ENCODE measurements around the gene TDRD7. TPM values are rescaled to one million over a fixed set of nuclear protein-coding genes. Genes with fewer than 3 reads are reported as not detected.

TDRD7 gene
- polyA plus RNA-seq, 1 donor from 2014 or later = 9.7 TPM

GRCh38 chr9:97525451-97525850, 113.6 kb downstream of the TDRD7 start:
- no peaks in the 10 kb centered on the region for H3K36me3 ChIP-seq (ENCODE audit: insufficient read depth, low read length)
- H3K9ac ChIP-seq (ENCODE audit: low read length) = no peak overlapping the region
- H2AFZ ChIP-seq (ENCODE audit: low read depth, low read length) = no peak overlapping the region
- no peak overlapping the region for H3K4me3 ChIP-seq (ENCODE audit: low read length)
- H3K4me2 ChIP-seq (ENCODE audit: low read length) = no peak overlapping the region
- no peaks in the 10 kb centered on the region for H3K27me3 ChIP-seq (ENCODE audit: insufficient read depth, low read depth, low read length)
- TF ChIP-seq EZH2 (IDR thresholded peaks at IDR 0.05; ENCODE audit: borderline replicate concordance, insufficient read depth, low read length, poor library complexity, severe bottlenecking) (no peak), RAD21 (conservative IDR thresholded peaks at IDR 0.05) (no peak), MXI1 (conservative IDR thresholded peaks at IDR 0.05; ENCODE audit: poor library complexity, severe bottlenecking) (no peak), EP300 (conservative IDR thresholded peaks at IDR 0.05; ENCODE audit: poor library complexity, severe bottlenecking) (no peak), SMC3 (conservative IDR thresholded peaks at IDR 0.05; ENCODE audit: poor library complexity) (no peak), TAF1 (IDR thresholded peaks at IDR 0.05; ENCODE audit: low read depth) (no peak), POLR2AphosphoS5 (IDR thresholded peaks at IDR 0.05) (no peak)
- TF ChIP-seq, protein P1, sequence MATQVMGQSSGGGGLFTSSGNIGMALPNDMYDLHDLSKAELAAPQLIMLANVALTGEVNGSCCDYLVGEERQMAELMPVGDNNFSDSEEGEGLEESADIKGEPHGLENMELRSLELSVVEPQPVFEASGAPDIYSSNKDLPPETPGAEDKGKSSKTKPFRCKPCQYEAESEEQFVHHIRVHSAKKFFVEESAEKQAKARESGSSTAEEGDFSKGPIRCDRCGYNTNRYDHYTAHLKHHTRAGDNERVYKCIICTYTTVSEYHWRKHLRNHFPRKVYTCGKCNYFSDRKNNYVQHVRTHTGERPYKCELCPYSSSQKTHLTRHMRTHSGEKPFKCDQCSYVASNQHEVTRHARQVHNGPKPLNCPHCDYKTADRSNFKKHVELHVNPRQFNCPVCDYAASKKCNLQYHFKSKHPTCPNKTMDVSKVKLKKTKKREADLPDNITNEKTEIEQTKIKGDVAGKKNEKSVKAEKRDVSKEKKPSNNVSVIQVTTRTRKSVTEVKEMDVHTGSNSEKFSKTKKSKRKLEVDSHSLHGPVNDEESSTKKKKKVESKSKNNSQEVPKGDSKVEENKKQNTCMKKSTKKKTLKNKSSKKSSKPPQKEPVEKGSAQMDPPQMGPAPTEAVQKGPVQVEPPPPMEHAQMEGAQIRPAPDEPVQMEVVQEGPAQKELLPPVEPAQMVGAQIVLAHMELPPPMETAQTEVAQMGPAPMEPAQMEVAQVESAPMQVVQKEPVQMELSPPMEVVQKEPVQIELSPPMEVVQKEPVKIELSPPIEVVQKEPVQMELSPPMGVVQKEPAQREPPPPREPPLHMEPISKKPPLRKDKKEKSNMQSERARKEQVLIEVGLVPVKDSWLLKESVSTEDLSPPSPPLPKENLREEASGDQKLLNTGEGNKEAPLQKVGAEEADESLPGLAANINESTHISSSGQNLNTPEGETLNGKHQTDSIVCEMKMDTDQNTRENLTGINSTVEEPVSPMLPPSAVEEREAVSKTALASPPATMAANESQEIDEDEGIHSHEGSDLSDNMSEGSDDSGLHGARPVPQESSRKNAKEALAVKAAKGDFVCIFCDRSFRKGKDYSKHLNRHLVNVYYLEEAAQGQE (IDR thresholded peaks at IDR 0.05; ENCODE audit: borderline replicate concordance) = no peak
- TF ChIP-seq, protein P2, sequence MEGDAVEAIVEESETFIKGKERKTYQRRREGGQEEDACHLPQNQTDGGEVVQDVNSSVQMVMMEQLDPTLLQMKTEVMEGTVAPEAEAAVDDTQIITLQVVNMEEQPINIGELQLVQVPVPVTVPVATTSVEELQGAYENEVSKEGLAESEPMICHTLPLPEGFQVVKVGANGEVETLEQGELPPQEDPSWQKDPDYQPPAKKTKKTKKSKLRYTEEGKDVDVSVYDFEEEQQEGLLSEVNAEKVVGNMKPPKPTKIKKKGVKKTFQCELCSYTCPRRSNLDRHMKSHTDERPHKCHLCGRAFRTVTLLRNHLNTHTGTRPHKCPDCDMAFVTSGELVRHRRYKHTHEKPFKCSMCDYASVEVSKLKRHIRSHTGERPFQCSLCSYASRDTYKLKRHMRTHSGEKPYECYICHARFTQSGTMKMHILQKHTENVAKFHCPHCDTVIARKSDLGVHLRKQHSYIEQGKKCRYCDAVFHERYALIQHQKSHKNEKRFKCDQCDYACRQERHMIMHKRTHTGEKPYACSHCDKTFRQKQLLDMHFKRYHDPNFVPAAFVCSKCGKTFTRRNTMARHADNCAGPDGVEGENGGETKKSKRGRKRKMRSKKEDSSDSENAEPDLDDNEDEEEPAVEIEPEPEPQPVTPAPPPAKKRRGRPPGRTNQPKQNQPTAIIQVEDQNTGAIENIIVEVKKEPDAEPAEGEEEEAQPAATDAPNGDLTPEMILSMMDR (IDR thresholded peaks at IDR 0.05; ENCODE audit: poor library complexity, severe bottlenecking) = no peak
- no peaks in the 10 kb centered on the region for H4K20me1 ChIP-seq (ENCODE audit: insufficient read depth)
- no peaks in the 10 kb centered on the region for H3K79me2 ChIP-seq (replicated peaks; ENCODE audit: insufficient read depth, low read length)
- no peak overlapping the region for H3K27ac ChIP-seq (ENCODE audit: low read length)
- H3K9me3 ChIP-seq (ENCODE audit: low read length) = no peaks in the 10 kb centered on the region
- H3F3A ChIP-seq (ENCODE audit: insufficient read depth, low read length, poor library complexity, severe bottlenecking) = no peaks in the 10 kb centered on the region
- H3K9me2 ChIP-seq (ENCODE audit: insufficient read depth, low read length) = no peaks in the 10 kb centered on the region

- H3K4me2 ChIP-seq (ENCODE audit: low read length) = no peak overlapping the region
- no peak for TF ChIP-seq EZH2 (IDR thresholded peaks at IDR 0.05; ENCODE audit: borderline replicate concordance, insufficient read depth, low read length, poor library complexity, severe bottlenecking)
These were observed 115.1 kb downstream of the TDRD7 start for GRCh38 chr9:97526895-97527575.

More at GRCh38 chr9:97526895-97527575, 115.1 kb downstream of the TDRD7 start:
- Histone ChIP-seq H3K27ac (ENCODE audit: low read length) (no peak overlapping the region), H4K20me1 (ENCODE audit: insufficient read depth) (no peaks in the 10 kb centered on the region), H3K36me3 (ENCODE audit: insufficient read depth, low read length) (no peaks in the 10 kb centered on the region), H3K9me2 (ENCODE audit: insufficient read depth, low read length) (no peaks in the 10 kb centered on the region), H3K4me3 (ENCODE audit: low read length) (no peak overlapping the region), H2AFZ (ENCODE audit: low read depth, low read length) (no peak overlapping the region), H3K27me3 (ENCODE audit: insufficient read depth, low read depth, low read length) (no peaks in the 10 kb centered on the region), H3F3A (ENCODE audit: insufficient read depth, low read length, poor library complexity, severe bottlenecking) (no peaks in the 10 kb centered on the region), H3K9me3 (ENCODE audit: low read length) (no peaks in the 10 kb centered on the region), H3K9ac (ENCODE audit: low read length) (no peak overlapping the region), H3K79me2 (replicated peaks; ENCODE audit: insufficient read depth, low read length) (no peaks in the 10 kb centered on the region)
